K562 (cell line): ENCODE data around the gene PTPRM. TPM values are rescaled to one million over a fixed set of nuclear protein-coding genes. Genes with fewer than 3 reads are reported as not detected.

Experiments
- ATAC-seq: fragments of 200-7000 bp; cut with Tn5 transposase; 3 replicates; pipeline ENCODE4 v1.9.1; 2020; ENCODE audit warnings: moderate library complexity
- BruUV-seq: library from RNA; stranded (reverse); fragments of 400-500 nt; replicated peaks from 2 replicates; lab custom pipeline; 2021; lab: Mats Ljungman, UMichigan
- CTCF ChIA-PET: fragments of 300-600 bp; formaldehyde crosslinking; extraction: SDS; loops from one replicate; lab custom pipeline; 2021; ENCODE audit warnings: low intra/inter-chr PET ratio; lab: Yijun Ruan, JAX
- POLR2A ChIA-PET: fragments of 300-600, 350-650 bp; sonication (Branson Sonifier 250); formaldehyde crosslinking; extraction: SDS; loops from one replicate; lab custom pipeline; 2021; ENCODE audit warnings: antibody characterized with exemption, inconsistent platforms; lab: Yijun Ruan, JAX
- DNase-seq, 4 experiments: peaks; one replicate each; pipeline versions ENCODE4 v3.0.0 to v3.0.0-alpha.2; 2011 to 2018; ENCODE audit warnings: low spot score in 3 of 4, mixed read lengths in 3 of 4; ENCODE audit errors: extremely low read depth in 1 of 4
- FAIRE-seq: peaks from 2 replicates; lab custom pipeline; 2011; peaks lifted over from hg19 to GRCh38; lab: Jason Lieb, UNC
- H2AFZ ChIP-seq: 2 replicates; pipeline ENCODE4 v1.6.0; 2011; ENCODE audit warnings: low read depth, low read length, control low read depth, inconsistent platforms
- H3K27ac ChIP-seq: fragments of 200-600 bp; 3 replicates; pipeline ENCODE4 v1.8.0; 2011; ENCODE audit warnings: low read depth, mild to moderate bottlenecking, control low read depth, inconsistent platforms, low read length, moderate library complexity, mixed read lengths; ENCODE audit errors: extremely low read depth
- H3K27me3 ChIP-seq, 2 experiments: fragments of 300-600 bp in 1 of 2; 2 replicates in 1 of 2; 3 replicates in 1 of 2; pipeline versions ENCODE4 v1.6.0 to v1.8.0; 2011; ENCODE audit warnings: inconsistent platforms in 2 of 2, low read length in 2 of 2, mild to moderate bottlenecking in 1 of 2, mixed read lengths in 1 of 2, moderate library complexity in 1 of 2; ENCODE audit not compliant: control insufficient read depth in 2 of 2, insufficient read depth in 2 of 2
- H3K36me3 ChIP-seq: fragments of 300-600 bp; 3 replicates; pipeline ENCODE4 v1.8.0; 2011; ENCODE audit warnings: mild to moderate bottlenecking, low read length, inconsistent platforms; ENCODE audit not compliant: control insufficient read depth, insufficient read depth
- H3K4me1 ChIP-seq, 2 experiments: fragments of 200-600 bp in 1 of 2; replicated peaks in 1 of 2; 2 replicates in 1 of 2; 3 replicates in 1 of 2; pipeline versions ENCODE4 v1.5.1 to v1.8.0; 2011; ENCODE audit warnings: inconsistent platforms in 2 of 2, low read length in 2 of 2, mild to moderate bottlenecking in 1 of 2, mixed read lengths in 1 of 2, moderate library complexity in 1 of 2; ENCODE audit not compliant: control insufficient read depth in 2 of 2, insufficient read depth in 2 of 2
- H3K4me2 ChIP-seq: 2 replicates; pipeline ENCODE4 v1.6.1; 2011; ENCODE audit warnings: low read length, control low read depth, inconsistent platforms, mixed read lengths; ENCODE audit not compliant: insufficient read depth
- H3K4me3 ChIP-seq: fragments of 200-600 bp; sonication (generic), shearing (Covaris generic); 2 replicates; pipeline ENCODE4 v1.5.1; 2016; ENCODE audit warnings: control low read depth, inconsistent platforms
- H3K79me2 ChIP-seq: fragments of 200-600 bp; 3 replicates; pipeline ENCODE4 v1.8.0; 2011; ENCODE audit warnings: low read length, inconsistent platforms; ENCODE audit not compliant: control insufficient read depth, insufficient read depth
- H3K9ac ChIP-seq, 2 experiments: 2 replicates each; pipeline versions ENCODE4 v1.6.0 to v1.6.1; 2011; ENCODE audit warnings: low read depth in 2 of 2, low read length in 2 of 2, control low read depth in 1 of 2, inconsistent platforms in 1 of 2, mild to moderate bottlenecking in 1 of 2, mixed read lengths in 1 of 2; ENCODE audit not compliant: insufficient read depth in 1 of 2
- H3K9me1 ChIP-seq: one replicate; pipeline ENCODE4 v1.6.0; 2011; ENCODE audit warnings: inconsistent platforms, mild to moderate bottlenecking, low read length, moderate library complexity; ENCODE audit not compliant: control insufficient read depth, insufficient read depth
- H3K9me3 ChIP-seq: replicated peaks from 2 replicates; pipeline ENCODE4 v1.5.1; 2011; ENCODE audit warnings: low read depth, low read length, inconsistent platforms; ENCODE audit not compliant: control insufficient read depth, insufficient read depth
- H4K20me1 ChIP-seq: replicated peaks from 2 replicates; pipeline ENCODE4 v1.6.1; 2011; ENCODE audit warnings: low read length, inconsistent platforms, mixed read lengths; ENCODE audit not compliant: control insufficient read depth, insufficient read depth
- AFF1 ChIP-seq, 2 experiments: fragments of 450-650 bp; IDR thresholded peaks; 2 replicates each; pipeline ENCODE4 v1.6.1; 2018; ENCODE audit warnings: mild to moderate bottlenecking in 2 of 2, low read depth in 1 of 2; ENCODE audit not compliant: partially characterized antibody in 2 of 2
- CBX5 ChIP-seq: IDR thresholded peaks from 2 replicates; pipeline ENCODE4 v1.6.1; 2014; ENCODE audit warnings: low read depth, borderline replicate concordance
- CBX8 ChIP-seq: fragments of 200-600 bp; sonication (generic); IDR thresholded peaks from 2 replicates; pipeline ENCODE4 v1.6.1; 2012; ENCODE audit warnings: borderline replicate concordance, mixed run types, low read depth, mild to moderate bottlenecking, moderate library complexity, mixed read lengths, low read length, control low read depth, inconsistent platforms; ENCODE audit not compliant: poor library complexity, severe bottlenecking; ENCODE audit errors: extremely low read depth
- CHAMP1 ChIP-seq: fragments of 450-650 bp; IDR thresholded peaks from 2 replicates; pipeline ENCODE4 v1.6.1; 2016; ENCODE audit warnings: mild to moderate bottlenecking
- HMGN3 ChIP-seq: IDR thresholded peaks from 2 replicates; pipeline ENCODE4 v1.6.1; 2011; ENCODE audit warnings: borderline replicate concordance, low read depth, mild to moderate bottlenecking, mixed read lengths, low read length; ENCODE audit not compliant: insufficient read length; ENCODE audit errors: extremely low read depth
- KLF6 ChIP-seq: fragments of 250-450 bp; sonication (Bioruptor Pico); IDR thresholded peaks from 2 replicates; pipeline ENCODE4 v1.4.0; 2020; ENCODE audit warnings: mild to moderate bottlenecking, moderate library complexity, borderline replicate concordance
- NONO ChIP-seq, 2 experiments: fragments of 200-400 bp in 1 of 2; fragments of 450-650 bp in 1 of 2; formaldehyde crosslinking in 1 of 2; IDR thresholded peaks; 2 replicates each; pipeline ENCODE4 v1.6.1; 2017; ENCODE audit warnings: low read depth in 2 of 2, mild to moderate bottlenecking in 2 of 2, moderate library complexity in 2 of 2, low read length in 1 of 2
- POLR2AphosphoS5 ChIP-seq: IDR thresholded peaks from 2 replicates; pipeline ENCODE4 v1.6.1; 2011; ENCODE audit warnings: mild to moderate bottlenecking, low read depth, low read length, moderate library complexity; ENCODE audit not compliant: control insufficient read depth, insufficient read depth
- SRF ChIP-seq, 2 experiments: fragments of 250-450, 450-650 bp in 1 of 2; sonication (Bioruptor Pico) in 1 of 2; sonication (generic) in 1 of 2; formaldehyde crosslinking; IDR thresholded peaks; 2 replicates each; pipeline versions ENCODE4 v1.5.0 to v1.5.1; 2020 to 2022; ENCODE audit warnings: mild to moderate bottlenecking in 1 of 2, missing genetic modification reagents in 1 of 2
- TCFL5 ChIP-seq: fragments of 250-450 bp; sonication (Bioruptor Pico); conservative IDR thresholded peaks from 2 replicates; pipeline ENCODE4 v1.6.1; 2021; ENCODE audit warnings: mild to moderate bottlenecking, moderate library complexity, matching md5 sums
- ZKSCAN8 ChIP-seq: fragments of 200-800 bp; sonication (Bioruptor generic); IDR thresholded peaks from 2 replicates; pipeline ENCODE4 v1.6.1; 2016; ENCODE audit warnings: missing genetic modification characterization, missing compliant biosample characterization
- ZNF311 ChIP-seq: fragments of 250-450 bp; sonication (Bioruptor Pico); IDR thresholded peaks from 2 replicates; pipeline ENCODE4 v1.4.0; 2020; ENCODE audit warnings: mild to moderate bottlenecking, moderate library complexity
- ZNF384 ChIP-seq: IDR thresholded peaks from 2 replicates; pipeline ENCODE4 v1.6.1; 2012; ENCODE audit warnings: low read depth, low read length, improper control_type of control experiment
- WGBS: fragments of 100-300 bp; shearing (Covaris generic); methylation state at CpG from one replicate; pipeline ENCODE4 v1.1.6; 2016; ENCODE audit warnings: low coverage, mixed read lengths; ENCODE audit not compliant: insufficient coverage; ENCODE audit errors: missing lambda C conversion rate; 5-methylcytosine and 5-hydroxymethylcytosine counted together
- in situ Hi-C: fragments of 300-500 bp; cut with MboI; formaldehyde crosslinking; loops from 4 replicates; pipeline ENCODE4 v1.15.0; 2018; ENCODE audit warnings: inconsistent platforms, mixed read lengths
- intact Hi-C: fragments of 100-400 bp; cut with micrococcal nuclease; formaldehyde crosslinking; loops from 2 replicates; pipeline ENCODE4 v1.14.2; 2022
- polyA plus RNA-seq, 8 experiments: library from polyadenylated mRNA; depleted of rRNA in 4 of 8; stranded (reverse) in 5 of 8; unstranded in 3 of 8; fragments of >200 nt; fragmentation: Nextera tagmentation in 2 of 8; fragmentation: Illumina TruSeq in 1 of 8; extraction: Ambion mirVana in 2 of 8; extraction: Trizol in 1 of 8; gene quantifications; 2 replicates each; pipeline versions ENCODE4 v1.2.1 to v1.2.3, GENCODE V29; 2011 to 2014; ENCODE audit warnings: inconsistent platforms in 1 of 8, missing spikeins in 1 of 8
- total RNA-seq, 7 experiments: library from RNA; depleted of rRNA in 6 of 7; stranded (reverse); fragments of >200 nt in 6 of 7; fragmentation: Illumina TruSeq in 2 of 7; extraction: Trizol in 2 of 7; gene quantifications; 2 replicates each; pipeline versions ENCODE4 v1.2.1 to v1.2.3, GENCODE V29; 2011 to 2021; ENCODE audit warnings: low replicate concordance in 1 of 7

PTPRM gene
- total and polyA plus RNA-seq, 9 of the 15 experiments (the other 6 are each of a cell fraction or from before 2014, with no cell fraction given) = 0.03 to 0.16 (median 0.08) TPM; not detected in 3

GRCh38 chr18:7605705-7606104 is 38.6 kb downstream of the PTPRM start (continued):
- no peak for TF ChIP-seq AFF1 (IDR thresholded peaks at IDR 0.05; ENCODE audit: low read depth in 1 of 2, partially characterized antibody in 2 of 2)
- no peak for TF ChIP-seq CBX5
- no peak for TF ChIP-seq ZKSCAN8 (CRISPR knock-in tag)

- Histone ChIP-seq H3K9me3 (no peaks in the 10 kb centered on the region), H3K79me2 (no peaks in the 10 kb centered on the region), H3K27ac (no peak overlapping the region), H3K27me3 (peaks cover 0 to 6% of the 10 kb centered on the region in 2 experiments; a peak in 1 of 5 replicates), H2AFZ (no peak overlapping the region), H3K9me1 (no peaks in the 10 kb centered on the region), H3K4me1 (no peaks in the 10 kb centered on the region), H3K4me3 (no peak overlapping the region), H3K36me3 (no peaks in the 10 kb centered on the region), H3K4me2 (no peak overlapping the region), H4K20me1 (no peaks in the 10 kb centered on the region), H3K9ac (no peak overlapping the region)
- 1% methylated on average over 12 of the region's 12 CpGs for WGBS
- intact Hi-C loops (no loop called here), in situ Hi-C loops (no loop called here)
- DNase-seq (no peak), FAIRE-seq (no peak), ATAC-seq (no peak)
- BruUV-seq = no TSS peak
- ChIA-PET CTCF (no interaction called here), POLR2A (interaction anchor here (1.4 kb wide), 1 partner anchor 11 kb away, joined by 3 read pairs; no protein-coding TSS in a partner anchor)
- TF ChIP-seq CBX8 (no peak), KLF6 (CRISPR knock-in tag) (no peak), ZNF311 (CRISPR knock-in tag) (no peak), SRF (CRISPR knock-in tag; IDR thresholded peaks at IDR 0.05) (no peak), HMGN3 (no peak), POLR2AphosphoS5 (no peak), ZNF384 (no peak), CHAMP1 (no peak), TCFL5 (CRISPR knock-in tag) (no peak), NONO (IDR thresholded peaks at IDR 0.05; ENCODE audit: low read depth in 2 of 2, low read length in 1 of 2) (no peak)
Observed at GRCh38 chr18:7607540-7608173, 40.5 kb downstream of the PTPRM start.
